GM18502 (cell line): ENCODE data around the gene SARDH.
"Not testable (repeated sequence)": the region's sequence is repeated elsewhere in the genome, so short reads cannot be mapped to it uniquely, and the experiment has no call there.

ENCODE experiments used
- ATAC-seq: cut with Tn5 transposase; IDR thresholded peaks from one replicate; pipeline ENCODE4 v1.9.1; 2021; ENCODE audit warnings: mild to moderate bottlenecking; ENCODE audit not compliant: unreplicated experiment, poor library complexity

The SARDH gene

DNA sequence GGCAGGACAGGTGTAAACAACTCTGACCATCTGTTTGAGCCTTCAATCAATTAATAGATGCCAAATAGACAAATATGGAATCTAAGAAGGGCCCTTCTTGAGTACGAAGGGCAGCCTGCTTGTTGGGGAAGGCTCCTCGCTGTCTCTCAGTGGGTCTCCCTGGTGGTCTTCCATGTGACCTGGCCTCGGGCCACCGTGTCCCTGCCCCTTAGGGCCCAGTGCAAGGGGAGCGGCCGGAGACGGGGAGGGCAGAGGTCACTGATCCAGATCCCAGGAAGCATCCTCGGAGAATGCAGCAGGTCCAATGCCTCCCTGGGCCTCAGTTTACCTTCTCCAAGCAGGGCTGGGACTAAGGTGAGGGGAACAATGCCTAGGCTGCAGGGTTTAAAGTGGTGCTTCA is 99.4 kb downstream of the SARDH start:
- ATAC-seq = no peak

GRCh38 chr9:133638076-133638475 is 100.1 kb downstream of the SARDH start:
- no peak for ATAC-seq

- ATAC-seq = no peak
These were observed 100.6 kb downstream of the SARDH start for GRCh38 chr9:133637451-133638055.

DNA sequence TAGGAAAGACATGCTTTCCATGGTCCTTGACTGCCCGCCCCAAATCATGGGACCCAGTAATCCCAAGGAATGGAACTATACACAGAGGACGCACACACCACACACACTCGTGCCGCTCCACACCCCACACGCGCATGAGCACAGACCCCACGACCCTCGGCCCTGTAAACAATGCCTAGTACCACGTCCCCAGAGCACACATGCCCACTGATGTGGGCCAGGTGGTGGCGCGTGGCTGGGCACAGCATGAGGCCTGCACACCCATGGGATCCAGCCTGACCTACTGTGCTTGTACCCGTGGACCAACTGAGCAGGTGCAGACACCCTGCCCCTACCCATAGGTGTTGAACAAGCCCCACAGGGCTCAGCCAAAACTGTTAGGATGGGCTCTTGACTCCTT is 101.2 kb downstream of the SARDH start:
- no peak for ATAC-seq

DNA sequence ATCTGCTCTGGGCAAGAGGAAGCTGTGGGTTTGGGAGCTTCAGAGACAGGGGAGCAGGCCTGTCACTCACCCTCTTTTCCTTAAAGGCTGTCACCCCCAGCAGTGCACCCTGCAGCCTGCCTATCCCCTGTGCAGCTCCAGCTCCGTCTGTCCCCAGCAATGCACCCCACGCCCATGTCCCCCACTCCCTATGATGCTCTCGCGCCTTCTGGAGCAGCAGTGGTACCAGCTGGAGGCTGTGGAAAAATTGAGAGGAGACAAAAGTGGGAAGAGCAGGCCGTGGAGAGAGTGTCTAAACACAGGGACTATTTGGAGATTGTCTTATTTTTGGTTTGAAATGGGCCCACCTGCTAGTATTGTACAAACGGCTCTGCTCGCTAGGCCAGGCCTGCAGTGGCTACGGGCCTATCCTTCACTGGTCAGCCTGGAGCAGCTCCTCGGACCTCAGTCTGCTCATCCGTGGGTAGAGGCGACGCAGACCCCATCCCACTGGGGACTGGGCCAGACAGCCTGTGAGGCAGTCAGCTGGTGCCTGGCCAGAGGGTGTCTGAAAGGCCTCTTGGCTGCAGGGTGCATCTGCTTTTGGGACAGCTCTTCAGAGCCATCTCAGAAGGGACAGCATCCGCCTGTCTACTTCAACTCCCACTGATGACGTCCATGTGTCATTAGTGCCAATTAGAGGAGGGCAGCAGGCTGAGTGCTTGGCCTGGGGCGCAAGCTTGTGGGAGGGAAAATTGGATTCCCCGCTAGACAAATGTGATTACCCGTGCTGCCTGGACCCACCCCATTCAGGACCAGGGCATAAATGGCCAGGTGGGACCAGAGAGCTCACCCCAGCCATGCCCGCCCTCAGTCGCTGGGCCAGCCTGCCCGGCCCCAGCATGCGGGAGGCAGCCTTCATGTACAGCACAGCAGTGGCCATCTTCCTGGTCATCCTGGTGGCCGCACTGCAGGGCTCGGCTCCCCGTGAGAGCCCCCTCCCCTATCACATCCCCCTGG is 102.3 kb downstream of the SARDH start, which contains the start of gene DBH:
Gene DBH (plus strand): TSS at position 831 of the 999 bp plus-strand sequence. CDS start 9 bp downstream, at position 840.
- ATAC-seq = no peak

DNA sequence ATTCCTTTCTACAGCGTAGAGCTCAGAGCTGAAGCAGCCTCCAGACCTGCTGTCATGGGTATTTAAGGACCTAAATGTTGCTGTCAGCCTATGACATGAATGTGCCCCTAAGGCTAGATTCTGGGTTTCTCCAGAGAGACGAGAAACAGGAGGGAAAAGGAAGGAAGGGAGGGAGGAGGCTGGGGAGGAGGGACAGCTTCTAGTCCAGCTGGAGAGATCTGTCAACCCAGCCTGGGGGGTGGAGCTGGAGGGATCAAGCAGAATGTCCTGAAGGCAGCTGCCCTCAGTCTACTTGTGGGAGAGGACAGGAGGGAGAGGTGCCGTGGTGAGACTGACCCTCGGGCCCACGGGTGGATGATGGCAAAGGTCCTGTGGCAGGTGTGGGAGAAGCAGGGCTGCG is 103.1 kb downstream of the SARDH start:
- no peak for ATAC-seq

DNA sequence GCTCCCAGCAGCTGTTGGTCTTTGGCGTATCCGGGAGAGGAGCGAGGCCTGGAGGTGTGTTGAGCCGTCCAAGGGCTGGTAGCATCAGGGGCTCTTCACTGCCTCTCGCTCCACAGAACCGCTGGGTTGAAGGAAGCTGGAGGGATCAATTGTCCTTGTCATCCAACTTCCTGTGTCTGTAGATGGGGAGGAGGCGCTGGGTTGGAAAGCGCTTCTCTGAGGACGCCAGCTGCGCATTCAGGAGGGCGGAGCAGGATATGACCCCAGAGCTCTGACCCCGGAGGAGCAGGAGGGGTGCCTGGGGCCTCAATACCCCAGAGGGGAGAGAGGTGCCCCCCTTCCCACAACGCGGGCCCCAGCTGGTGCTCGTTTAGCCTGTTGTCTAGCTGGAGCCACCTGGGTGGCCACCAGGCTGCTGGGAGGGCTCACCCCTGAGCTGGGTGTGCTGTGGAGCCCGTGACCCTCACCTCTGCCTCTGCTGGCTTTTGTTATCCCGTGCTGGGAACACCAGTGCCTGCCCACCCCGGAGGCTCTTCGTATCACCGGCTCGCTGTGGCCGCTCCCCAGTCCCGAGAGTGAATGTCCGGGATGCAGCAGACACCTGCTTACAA is 104.0 kb downstream of the SARDH start:
- ATAC-seq = no peak

DNA sequence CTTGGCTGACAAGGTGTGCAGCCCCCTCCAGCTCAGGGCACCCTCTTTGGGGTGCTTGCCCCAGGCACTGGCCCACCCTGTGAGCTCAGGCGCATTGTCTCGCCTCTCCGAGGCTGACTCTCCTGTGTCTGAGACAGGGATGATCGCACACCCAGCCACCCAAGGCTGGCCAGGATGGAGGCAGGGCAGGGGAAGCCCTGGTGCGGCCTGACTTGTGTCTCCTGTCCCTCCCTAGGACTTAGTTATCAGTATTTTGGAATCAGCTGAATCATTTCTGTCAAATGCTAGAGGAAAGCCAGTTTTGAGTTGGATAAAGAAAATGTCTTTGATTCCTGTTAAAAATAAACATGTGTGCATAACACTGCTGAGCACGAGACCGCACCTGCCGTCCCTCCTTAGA is 104.5 kb downstream of the SARDH start:
- no peak for ATAC-seq

- no peak for ATAC-seq
These were observed 105.1 kb downstream of the SARDH start for GRCh38 chr9:133632806-133633680.

GRCh38 chr9:133631111-133631510 is 107.0 kb downstream of the SARDH start:
- no peak for ATAC-seq

DNA sequence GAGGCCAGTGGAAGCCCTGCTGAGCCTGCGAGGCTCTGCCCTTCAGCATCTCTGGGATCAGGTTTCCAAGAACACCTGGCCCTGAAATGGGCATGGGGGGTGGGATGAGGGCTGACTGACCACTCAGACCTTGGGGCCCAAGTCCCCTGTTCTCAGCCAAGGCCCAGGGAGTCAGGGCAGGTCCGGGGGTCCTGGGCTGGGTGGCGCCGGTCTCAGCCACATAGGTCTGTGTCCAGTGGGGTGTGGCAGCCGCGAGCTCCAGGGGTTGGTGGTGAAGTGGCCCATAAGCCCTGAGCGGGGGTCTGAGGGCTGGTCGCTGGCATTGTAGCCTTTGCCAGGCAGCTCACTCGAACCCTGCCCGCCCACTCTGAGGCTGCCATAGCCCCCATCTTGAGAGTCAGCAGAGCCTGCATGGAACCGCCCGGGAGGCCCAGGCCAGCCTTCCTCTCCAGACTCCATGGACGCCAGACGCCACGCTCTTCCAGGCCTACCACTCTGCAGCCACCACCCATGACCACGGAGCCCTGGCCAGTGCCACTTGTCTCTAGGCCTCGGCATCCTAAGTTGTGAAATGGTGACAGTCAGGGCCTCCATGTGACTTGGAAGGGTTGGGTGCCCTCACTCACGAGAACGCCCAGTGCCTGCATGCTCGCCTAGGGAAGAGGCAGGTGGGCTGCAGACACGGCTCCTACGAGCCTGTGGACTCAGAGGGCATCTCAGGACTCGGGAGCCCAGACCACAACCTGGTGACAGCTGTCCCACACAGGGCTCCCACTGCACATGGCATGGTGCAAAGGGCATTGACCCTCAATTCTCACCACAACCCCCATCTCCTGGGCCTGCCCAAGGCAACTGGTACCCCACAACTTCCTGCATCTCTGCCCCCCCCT is 108.7 kb downstream of the SARDH start:
- ATAC-seq = no peak

DNA sequence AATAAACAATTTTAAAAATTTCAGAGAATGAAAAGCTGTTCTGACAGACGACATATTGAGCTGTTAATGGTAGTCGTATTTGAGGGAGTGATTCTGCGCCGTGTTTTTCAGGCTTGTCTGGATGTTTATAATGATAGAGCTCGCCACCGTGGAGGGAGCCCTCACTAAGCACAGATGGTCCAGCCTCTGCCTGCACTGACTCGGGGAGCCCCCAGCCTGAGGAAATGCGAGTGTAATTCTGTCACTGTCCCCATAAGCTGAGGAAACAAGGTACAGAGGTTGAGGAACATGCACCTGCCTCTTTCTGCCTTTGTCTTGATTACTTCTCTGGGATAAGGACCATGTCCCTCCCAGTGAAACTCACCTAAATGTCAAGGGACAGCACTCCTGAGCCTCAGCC is 109.4 kb downstream of the SARDH start:
- no peak for ATAC-seq

- no peak for ATAC-seq
These were observed 110.8 kb downstream of the SARDH start for GRCh38 chr9:133627341-133627740.

- not testable (repeated sequence) for ATAC-seq
These were observed 112.1 kb downstream of the SARDH start for GRCh38 chr9:133626008-133626407.

GRCh38 chr9:133622555-133622954 is 115.6 kb downstream of the SARDH start:
- no peak for ATAC-seq

- no peak for ATAC-seq
These were observed 116.4 kb downstream of the SARDH start for GRCh38 chr9:133621725-133622267.

DNA sequence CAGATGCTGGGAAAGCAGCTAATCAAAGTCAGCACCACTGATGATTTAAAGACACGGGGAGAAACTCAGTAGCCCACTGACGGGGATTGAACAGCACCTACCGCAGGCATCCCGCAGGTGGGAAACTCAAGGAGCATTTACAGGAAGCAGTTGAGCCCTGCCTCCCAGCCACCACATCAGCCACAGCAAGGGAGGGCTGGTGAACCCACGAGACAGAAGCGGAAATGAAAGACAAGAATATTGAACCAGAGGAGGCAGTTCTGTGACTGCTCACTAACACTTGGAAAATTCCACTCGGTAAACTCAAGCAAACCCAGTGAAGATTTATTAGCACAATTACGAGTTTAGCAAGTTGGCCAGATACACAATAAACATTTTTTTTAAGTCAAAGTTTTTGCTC is 118.4 kb downstream of the SARDH start:
- no peak for ATAC-seq

DNA sequence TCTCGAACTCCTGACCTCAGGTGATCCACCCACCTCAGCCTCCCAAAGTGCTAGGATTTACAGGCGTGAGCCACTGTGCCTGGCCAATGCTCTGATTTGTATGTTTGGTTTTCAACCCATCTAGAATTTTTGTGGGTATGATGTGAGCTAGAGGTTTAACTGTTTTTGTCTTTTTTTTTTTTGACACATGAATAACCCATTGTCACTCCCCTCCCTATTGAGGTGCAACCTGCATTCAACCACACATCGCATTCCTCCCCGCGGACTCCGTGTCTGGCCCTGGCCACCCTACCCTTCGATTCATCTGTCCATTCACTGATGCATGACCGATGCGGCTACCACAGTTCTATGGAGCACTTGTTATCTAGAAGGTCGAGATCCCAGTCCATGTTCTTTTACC is 119.4 kb downstream of the SARDH start:
- no peak for ATAC-seq
